GM12878 (cell line): Measurements from ENCODE around the gene EWSR1. TPM values are rescaled to one million over a fixed set of nuclear protein-coding genes. Genes with fewer than 3 reads are reported as not detected.
A peak's percentile ranks its signal among the peaks of the same experiment; 100 is the strongest.

ENCODE experiments used
- ATAC-seq: fragments of 200-7000 bp; cut with Tn5 transposase; 3 replicates; pipeline ENCODE4 v1.9.1; 2020; ENCODE audit warnings: mild to moderate bottlenecking, moderate library complexity
- BruUV-seq: library from RNA; stranded (reverse); fragments of 400-500 nt; replicated peaks from 2 replicates; lab custom pipeline; 2021; lab: Mats Ljungman, UMichigan
- CTCF ChIA-PET: fragments of 300-600 bp; sonication (Branson Sonifier 250); formaldehyde crosslinking; extraction: SDS; loops from one replicate; lab custom pipeline; 2021; ENCODE audit warnings: inconsistent platforms; lab: Yijun Ruan, JAX
- POLR2A ChIA-PET: fragments of 350-600 bp; formaldehyde crosslinking; extraction: SDS; loops from one replicate; lab custom pipeline; 2021; ENCODE audit warnings: inconsistent platforms; lab: Charles Lee
- RAD21 ChIA-PET: fragments of 300-600 bp; sonication (Branson Sonifier 250); formaldehyde crosslinking; loops from one replicate; lab custom pipeline; 2023; ENCODE audit warnings: antibody characterized with exemption; ENCODE audit not compliant: unreplicated experiment; lab: Charles Lee
- SMC1A ChIA-PET: fragments of 300-600 bp; sonication (Branson Sonifier 250); formaldehyde crosslinking; loops from one replicate; lab custom pipeline; 2023; ENCODE audit not compliant: unreplicated experiment, uncharacterized antibody; lab: Charles Lee
- DNase-seq: peaks from one replicate; pipeline ENCODE4 v3.0.0-alpha.2; 2011; ENCODE audit warnings: low read depth, low spot score
- FAIRE-seq: peaks from 3 replicates; lab custom pipeline; 2011; peaks lifted over from hg19 to GRCh38; lab: Jason Lieb, UNC
- H2AFZ ChIP-seq: 2 replicates; pipeline ENCODE4 v1.6.0; 2011; ENCODE audit warnings: low read depth, low read length, control low read depth; ENCODE audit not compliant: control insufficient read depth
- H3K27ac ChIP-seq: 2 replicates; pipeline ENCODE4 v1.5.1; 2011; ENCODE audit warnings: control low read depth; ENCODE audit not compliant: control insufficient read depth, insufficient read depth
- H3K27me3 ChIP-seq, 2 experiments: replicated peaks in 1 of 2; 2 replicates each; pipeline versions ENCODE4 v1.6.0 to v1.6.1; 2011; ENCODE audit warnings: low read length in 1 of 2; ENCODE audit not compliant: control insufficient read depth in 2 of 2, insufficient read depth in 2 of 2
- H3K36me3 ChIP-seq, 2 experiments: 2 replicates each; pipeline ENCODE4 v1.5.1; 2011; ENCODE audit warnings: low read length in 1 of 2; ENCODE audit not compliant: control insufficient read depth in 2 of 2, insufficient read depth in 2 of 2
- H3K4me1 ChIP-seq: 2 replicates; pipeline ENCODE4 v1.6.1; 2011; ENCODE audit warnings: mild to moderate bottlenecking, low read length, moderate library complexity, mixed read lengths; ENCODE audit not compliant: control insufficient read depth, insufficient read depth
- H3K4me2 ChIP-seq: 2 replicates; pipeline ENCODE4 v1.6.0; 2011; ENCODE audit warnings: control low read depth; ENCODE audit not compliant: control insufficient read depth, insufficient read depth
- H3K4me3 ChIP-seq: fragments of 200-600 bp; sonication (generic); 2 replicates; pipeline ENCODE4 v1.5.1; 2016
- H3K79me2 ChIP-seq: 2 replicates; pipeline ENCODE4 v1.6.0; 2011; ENCODE audit warnings: low read length; ENCODE audit not compliant: control insufficient read depth, insufficient read depth
- H3K9ac ChIP-seq: 2 replicates; pipeline ENCODE4 v1.8.0; 2011; ENCODE audit warnings: low read length, control low read depth, mixed read lengths; ENCODE audit not compliant: control insufficient read depth, insufficient read depth
- H3K9me3 ChIP-seq: replicated peaks from 3 replicates; pipeline ENCODE4 v1.5.1; 2011; ENCODE audit warnings: mild to moderate bottlenecking, low read length; ENCODE audit not compliant: control insufficient read depth, insufficient read depth
- H4K20me1 ChIP-seq: 2 replicates; pipeline ENCODE4 v1.6.0; 2011; ENCODE audit not compliant: control insufficient read depth, insufficient read depth
- HDGF ChIP-seq: fragments of 450-650 bp; IDR thresholded peaks from 2 replicates; pipeline ENCODE4 v1.6.1; 2016; ENCODE audit warnings: antibody characterized with exemption
- NFYB ChIP-seq: IDR thresholded peaks from 2 replicates; pipeline ENCODE4 v1.6.1; 2011; ENCODE audit warnings: low read depth, mild to moderate bottlenecking, low read length, improper control_type of control experiment, moderate library complexity; ENCODE audit not compliant: insufficient read depth
- whole genome bisulfite sequencing: methylation state at CpG from one replicate; pipeline ENCODE4 v1.1.6; 2016; ENCODE audit warnings: low lambda C conversion rate; ENCODE audit not compliant: insufficient replicate concordance, insufficient coverage; ENCODE audit errors: missing lambda C conversion rate; 5-methylcytosine and 5-hydroxymethylcytosine counted together
- in situ Hi-C: fragments of 300-500 bp; cut with MboI; formaldehyde crosslinking; loops from 9 replicates; pipeline ENCODE4 v1.14.3; 2018; ENCODE audit warnings: mixed read lengths
- intact Hi-C: fragments of 100-400 bp; cut with micrococcal nuclease; formaldehyde crosslinking; loops from one replicate; pipeline ENCODE4 v1.14.2; 2022; ENCODE audit not compliant: unreplicated experiment
- polyA plus RNA-seq, 11 experiments: library from polyadenylated mRNA; depleted of rRNA in 4 of 11; unstranded in 6 of 11; stranded (reverse) in 5 of 11; fragments of >200 nt; fragmentation: Nextera tagmentation in 4 of 11; fragmentation: Illumina TruSeq in 1 of 11; extraction: Ambion mirVana in 4 of 11; extraction: Trizol in 1 of 11; gene quantifications; 1 replicate in 1 of 11; 2 replicates in 10 of 11; pipeline versions ENCODE4 v1.2.1 to v1.2.3, GENCODE V29; 2011 to 2016; ENCODE audit warnings: inconsistent platforms in 2 of 11, missing spikeins in 2 of 11, low read depth in 1 of 11
- total RNA-seq, 4 experiments: library from RNA; depleted of rRNA in 3 of 4; stranded (reverse); fragments of >200 nt in 3 of 4; fragmentation: Illumina TruSeq in 1 of 4; extraction: Trizol in 1 of 4; gene quantifications; 2 replicates each; pipeline versions ENCODE4 v1.2.1 to v1.2.3, GENCODE V29; 2013 to 2021

Gene EWSR1
- total and polyA plus RNA-seq, 10 of the 15 experiments (the other 5 are each of a cell fraction or from before 2014, with no cell fraction given), result 130 to 480 (median 356) TPM

DNA sequence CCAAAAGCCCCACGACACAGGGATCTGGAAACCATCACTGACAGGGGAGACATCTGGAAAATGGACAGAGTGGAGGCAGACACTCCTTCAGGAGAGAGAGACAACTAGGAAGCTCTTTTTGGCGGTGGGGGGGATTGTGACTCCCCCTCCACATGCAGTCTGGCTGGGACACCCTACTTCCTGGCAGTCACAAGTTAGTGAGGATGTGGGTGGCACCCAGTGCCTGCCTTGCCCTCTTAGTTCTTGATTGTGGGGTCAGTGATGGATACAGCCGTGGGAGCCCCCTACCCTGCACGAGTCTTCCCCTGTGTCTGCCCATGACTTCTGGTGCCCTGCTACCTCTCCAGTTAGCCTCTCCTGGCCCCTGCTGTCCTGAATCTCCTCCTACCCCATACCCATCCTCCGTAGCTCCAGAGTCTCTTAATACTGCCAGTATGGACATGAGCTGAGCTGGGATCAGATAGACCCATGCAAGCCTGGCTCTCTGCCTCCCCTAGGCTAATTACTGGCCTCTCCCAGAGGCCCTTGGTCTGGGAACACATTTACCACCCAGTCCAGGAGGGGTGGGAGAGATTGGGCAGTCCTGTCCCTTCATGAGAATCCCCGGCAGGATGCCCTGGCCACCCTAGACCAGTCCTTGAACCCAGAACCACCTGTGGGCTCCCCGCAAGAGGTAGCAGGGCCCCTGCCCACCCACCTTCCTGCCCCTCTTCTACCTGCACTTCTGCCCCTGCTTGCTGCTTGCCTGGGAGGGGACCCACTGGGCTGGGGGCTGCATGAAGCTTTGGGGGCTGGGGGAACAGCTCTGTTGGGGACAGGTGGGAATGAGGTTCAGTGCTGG is 23.1 kb upstream of the EWSR1 start:
- Histone ChIP-seq H3K36me3 (no peaks in the 10 kb centered on the region), H3K27ac (no peak overlapping the region), H3K4me1 (no peaks in the 10 kb centered on the region), H3K4me3 (no peak overlapping the region), H3K9ac (no peak overlapping the region), H3K9me3 (peaks cover 5% of the 10 kb centered on the region; the same call in 1 of the 3 replicates), H3K79me2 (no peaks in the 10 kb centered on the region), H3K4me2 (no peak overlapping the region), H3K27me3 (no peaks in the 10 kb centered on the region), H4K20me1 (no peaks in the 10 kb centered on the region), H2AFZ (no peak overlapping the region)
- DNase-seq (no peak), ATAC-seq (peak; percentile 57), FAIRE-seq (no peak)
- TF ChIP-seq HDGF (peak; percentile 83; the same call in 1 of the 2 replicates), NFYB (no peak)
- WGBS, result 56% methylated on average over 7 of the region's 7 CpGs
- POLR2A ChIA-PET, result interaction anchor here (1.1 to 1.7 kb wide), 4 partner anchors 25 to 91 kb away, joined by 3 to 7 read pairs (median 6); no protein-coding TSS in a partner anchor
- intact Hi-C loops (loop anchor here (1.0 to 5.0 kb wide), 5 partner anchors 36 to 643 kb away; no protein-coding TSS in a partner anchor), in situ Hi-C loops (loop anchor here (5.0 kb wide), 1 partner anchor 388 kb away; no protein-coding TSS in a partner anchor)
- CTCF ChIA-PET, result interaction anchor here (0.9 to 2.5 kb wide), 35 partner anchors 9 to 644 kb away, joined by 3 to 62 read pairs (median 5); partner anchors contain the start of genes EMID1 and KREMEN1
- BruUV-seq, result no TSS peak
- SMC1A ChIA-PET, result interaction anchor here (0.8 to 3.3 kb wide), 23 partner anchors 8 to 644 kb away, joined by 3 to 26 read pairs (median 4); no protein-coding TSS in a partner anchor
- RAD21 ChIA-PET, result interaction anchor here (0.6 to 2.3 kb wide), 21 partner anchors 25 to 645 kb away, joined by 3 to 26 read pairs (median 5); partner anchors contain the start of gene EMID1
